NB4 (cell line): ENCODE results near the gene FOXE3.

Experiments used
- DNase-seq: peaks from one replicate; pipeline ENCODE4 v3.0.0; 2010; ENCODE audit warnings: low read depth
- H3K4me3 ChIP-seq: one replicate; pipeline ENCODE4 v1.5.1; 2011; ENCODE audit warnings: mild to moderate bottlenecking, low read depth, low read length, moderate library complexity
- MYC ChIP-seq: IDR thresholded peaks from 2 replicates; pipeline ENCODE4 v1.6.1; 2011; ENCODE audit warnings: low read depth, low read length
- POLR2A ChIP-seq: IDR thresholded peaks from 2 replicates; pipeline ENCODE4 v1.6.1; 2011; ENCODE audit warnings: mild to moderate bottlenecking; ENCODE audit not compliant: insufficient read length; ENCODE audit errors: extremely low read depth
- TF ChIP-seq, protein P1 (sequence below): IDR thresholded peaks from 2 replicates; pipeline ENCODE4 v1.6.1; 2011; ENCODE audit warnings: low read depth, low read length
- TF ChIP-seq, protein P2 (sequence below): IDR thresholded peaks from one replicate; pipeline ENCODE4 v1.5.1; 2012; ENCODE audit warnings: low read depth, low read length

FOXE3 gene

DNA sequence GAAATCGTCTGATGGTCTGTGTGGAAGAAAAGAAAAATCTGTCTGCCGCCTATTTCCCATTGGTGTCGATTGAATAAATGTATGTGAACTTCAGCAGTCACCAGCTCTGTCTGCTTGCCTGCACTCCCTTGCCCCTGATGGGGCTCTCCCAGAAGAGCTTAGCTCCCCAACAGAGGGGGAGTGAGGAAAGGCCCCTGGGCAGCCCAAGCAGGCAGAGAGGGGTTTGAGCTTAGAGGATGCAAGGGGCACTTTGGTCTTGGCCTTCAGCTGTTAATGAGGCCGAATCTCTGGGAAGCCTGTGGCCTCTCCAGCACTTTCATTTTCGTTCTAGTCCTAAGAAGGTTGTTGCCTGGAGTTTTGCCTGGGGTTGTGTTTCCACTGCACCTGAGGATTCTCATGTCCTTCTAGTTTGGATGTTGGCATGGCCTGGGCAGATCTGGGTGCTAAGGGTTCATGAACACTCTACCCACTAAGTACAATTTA is 24.6 kb downstream of the FOXE3 start:
- TF ChIP-seq, protein P1, sequence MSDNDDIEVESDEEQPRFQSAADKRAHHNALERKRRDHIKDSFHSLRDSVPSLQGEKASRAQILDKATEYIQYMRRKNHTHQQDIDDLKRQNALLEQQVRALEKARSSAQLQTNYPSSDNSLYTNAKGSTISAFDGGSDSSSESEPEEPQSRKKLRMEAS: no peak
- no peak overlapping the region for H3K4me3 ChIP-seq
- no peak for DNase-seq

DNA sequence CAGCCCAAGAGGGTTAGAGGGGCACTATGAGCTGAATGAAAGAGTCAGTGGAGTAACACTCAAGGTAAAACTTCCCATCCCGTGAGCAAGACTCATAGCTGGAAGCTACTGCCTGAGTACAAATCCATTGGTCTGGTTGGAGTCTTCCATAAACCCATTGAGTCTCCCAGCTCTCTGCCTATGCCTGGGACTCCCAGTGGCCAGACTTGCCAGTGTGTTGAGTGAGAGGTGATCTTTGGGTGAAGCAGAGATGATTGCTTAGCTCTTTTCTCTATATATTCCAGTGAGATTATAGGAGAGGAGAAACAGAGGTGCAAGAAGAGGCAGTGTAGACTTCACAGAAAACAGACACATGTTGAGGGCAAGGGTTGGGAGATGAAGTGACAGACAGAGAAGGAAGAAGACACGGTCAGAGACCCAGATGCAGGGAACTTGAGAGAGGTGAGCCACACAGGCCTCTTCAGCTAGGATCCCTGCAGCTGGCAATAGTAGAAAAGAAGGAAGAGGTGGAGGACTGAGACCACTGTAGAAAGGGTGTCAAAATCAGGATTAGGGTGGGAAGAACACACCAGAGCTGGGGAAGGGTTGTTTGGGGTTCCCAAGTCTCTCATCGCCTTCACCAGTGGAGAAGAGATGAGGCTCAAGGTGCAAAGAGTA is 25.5 kb downstream of the FOXE3 start:
- no peak for TF ChIP-seq POLR2A
- TF ChIP-seq, protein P1: no peak
- TF ChIP-seq, protein P2, sequence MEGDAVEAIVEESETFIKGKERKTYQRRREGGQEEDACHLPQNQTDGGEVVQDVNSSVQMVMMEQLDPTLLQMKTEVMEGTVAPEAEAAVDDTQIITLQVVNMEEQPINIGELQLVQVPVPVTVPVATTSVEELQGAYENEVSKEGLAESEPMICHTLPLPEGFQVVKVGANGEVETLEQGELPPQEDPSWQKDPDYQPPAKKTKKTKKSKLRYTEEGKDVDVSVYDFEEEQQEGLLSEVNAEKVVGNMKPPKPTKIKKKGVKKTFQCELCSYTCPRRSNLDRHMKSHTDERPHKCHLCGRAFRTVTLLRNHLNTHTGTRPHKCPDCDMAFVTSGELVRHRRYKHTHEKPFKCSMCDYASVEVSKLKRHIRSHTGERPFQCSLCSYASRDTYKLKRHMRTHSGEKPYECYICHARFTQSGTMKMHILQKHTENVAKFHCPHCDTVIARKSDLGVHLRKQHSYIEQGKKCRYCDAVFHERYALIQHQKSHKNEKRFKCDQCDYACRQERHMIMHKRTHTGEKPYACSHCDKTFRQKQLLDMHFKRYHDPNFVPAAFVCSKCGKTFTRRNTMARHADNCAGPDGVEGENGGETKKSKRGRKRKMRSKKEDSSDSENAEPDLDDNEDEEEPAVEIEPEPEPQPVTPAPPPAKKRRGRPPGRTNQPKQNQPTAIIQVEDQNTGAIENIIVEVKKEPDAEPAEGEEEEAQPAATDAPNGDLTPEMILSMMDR: no peak
- no peak for TF ChIP-seq MYC
- H3K4me3 ChIP-seq: no peak overlapping the region
- no peak for DNase-seq

DNA sequence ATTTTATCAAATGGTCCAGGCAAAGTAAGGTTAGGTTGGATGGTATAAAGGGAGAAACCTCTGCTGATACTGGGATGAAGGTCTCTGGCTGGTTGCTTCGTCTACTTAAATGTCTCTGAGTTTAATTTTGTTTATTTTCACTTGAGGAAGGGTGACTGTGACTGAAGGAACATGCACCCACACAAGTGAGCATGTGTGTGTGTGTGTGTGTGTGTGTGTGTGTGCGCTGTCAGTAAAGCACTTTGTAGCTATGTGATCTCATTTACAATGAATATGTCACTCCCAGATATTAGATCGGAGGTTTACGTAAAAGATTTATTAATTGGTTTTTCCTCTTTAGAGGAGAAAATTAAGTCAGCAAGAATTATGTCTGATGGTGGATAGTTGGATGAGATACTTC is 26.1 kb downstream of the FOXE3 start:
- no peak overlapping the region for H3K4me3 ChIP-seq
- DNase-seq: no peak
- TF ChIP-seq, protein P1: no peak
- TF ChIP-seq MYC (no peak), POLR2A (no peak)
- TF ChIP-seq, protein P2: no peak

DNA sequence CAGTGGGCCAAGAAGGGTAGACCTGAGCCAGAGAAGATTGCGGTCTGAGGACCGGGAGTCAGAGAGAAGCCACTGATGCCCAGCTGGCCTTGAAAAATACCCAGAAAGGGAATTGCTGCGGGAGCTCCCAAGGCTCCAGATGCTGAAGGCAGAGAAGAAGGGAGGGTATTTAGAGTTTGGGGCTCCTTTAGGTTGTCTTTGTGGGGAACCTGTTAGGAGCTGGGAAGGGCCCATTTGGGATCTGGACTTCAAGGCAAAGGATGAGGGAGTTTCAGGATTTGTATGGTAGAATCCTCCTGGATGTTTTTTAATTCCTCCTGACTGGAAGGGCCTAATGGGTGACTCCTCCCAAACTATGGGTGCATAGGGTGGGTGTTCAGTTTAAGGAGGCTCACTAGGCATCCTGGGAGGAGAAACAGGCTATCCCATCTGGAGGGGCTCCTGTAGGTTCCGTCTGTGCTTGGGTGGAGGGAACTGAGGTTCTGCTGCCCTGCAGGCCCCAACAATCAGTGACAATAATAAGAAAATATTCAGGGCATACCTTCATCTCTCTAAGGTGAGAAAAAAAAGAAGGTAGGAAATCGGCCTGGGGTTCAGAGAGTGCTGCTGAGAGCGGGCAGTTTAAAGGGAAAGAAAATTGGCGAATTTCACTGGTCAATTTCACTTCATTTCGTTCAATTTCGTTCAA is 26.9 kb downstream of the FOXE3 start:
- H3K4me3 ChIP-seq: no peak overlapping the region
- DNase-seq: no peak
- TF ChIP-seq POLR2A: no peak
- TF ChIP-seq, protein P1: no peak
- no peak for TF ChIP-seq MYC
- TF ChIP-seq, protein P2: no peak

DNA sequence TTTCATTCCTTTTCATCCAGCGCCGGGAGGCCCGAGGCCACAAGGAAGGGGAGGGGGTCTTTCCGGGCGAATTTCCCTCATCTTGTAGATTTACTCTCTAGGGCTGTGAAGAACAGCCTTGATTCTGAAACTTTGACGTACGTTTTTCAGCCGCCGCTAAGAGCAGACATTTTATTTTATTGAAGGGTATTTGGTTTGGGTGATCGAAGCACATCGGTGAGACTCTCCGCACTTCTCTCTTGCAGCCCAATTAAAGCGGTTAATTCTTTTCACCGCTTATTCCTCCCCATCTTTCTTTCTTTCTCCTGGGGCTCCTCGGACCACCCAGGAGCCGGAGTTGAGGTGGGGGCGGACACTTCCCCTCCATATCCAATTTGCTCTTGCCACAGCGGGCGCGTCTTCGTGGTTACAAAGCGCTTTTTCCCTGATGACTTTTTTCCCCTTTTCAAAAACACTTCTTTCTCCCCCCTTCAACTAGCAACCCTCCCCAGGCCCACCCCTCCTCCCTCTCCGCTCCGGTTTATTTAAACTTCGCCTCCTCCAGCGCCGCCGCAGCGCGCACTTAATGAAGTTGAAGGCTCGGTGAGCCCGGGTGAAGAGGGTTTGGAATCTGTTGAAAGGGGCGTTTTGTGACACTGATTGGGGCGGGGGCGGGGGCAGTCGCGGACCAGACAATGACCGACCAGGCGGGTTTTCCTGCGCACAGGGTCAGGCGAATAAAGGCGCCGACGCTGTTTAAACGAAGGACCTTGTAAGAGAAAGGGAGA is 27.6 kb downstream of the FOXE3 start:
- no peak for DNase-seq
- no peak overlapping the region for H3K4me3 ChIP-seq
- TF ChIP-seq, protein P1: no peak
- TF ChIP-seq MYC (no peak), POLR2A (no peak)
- TF ChIP-seq, protein P2: no peak

DNA sequence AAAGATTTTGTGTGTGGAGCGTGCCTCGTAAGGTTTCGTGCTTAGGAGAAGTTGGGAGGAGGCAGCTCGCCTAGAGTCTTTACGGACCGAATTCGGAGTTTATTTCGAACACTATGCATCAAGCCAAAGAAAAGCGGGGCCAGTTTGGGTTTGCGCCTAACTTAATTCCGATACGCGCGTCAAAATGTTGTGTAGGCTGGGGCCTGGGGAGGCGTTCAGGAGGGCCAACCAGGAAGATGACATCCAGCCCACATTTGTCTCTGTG is 28.1 kb downstream of the FOXE3 start:
- H3K4me3 ChIP-seq: no peak overlapping the region
- TF ChIP-seq, protein P1: no peak
- DNase-seq: no peak
